NCI-H82 (cell line): ENCODE data around the gene OR2AP1.
"Not testable (repeated sequence)": the region's sequence is repeated elsewhere in the genome, so short reads cannot be mapped to it uniquely, and the experiment has no call there.

ENCODE experiments used
- DNase-seq: peaks from one replicate; lab custom pipeline; 2025; lab: John Stamatoyannopoulos, UW

OR2AP1 gene

GRCh38 chr12:55572168-55572567 is at the start of gene OR2AP1:
OR2AP1 (plus strand) TSS chr12:55572468; CDS start chr12:55574415, 1,947 bp downstream.
- DNase-seq: no peak

- DNase-seq: not testable (repeated sequence)
Measured at GRCh38 chr12:55548235-55548634, 24.0 kb upstream of the OR2AP1 start.

- DNase-seq: no peak
Measured at GRCh38 chr12:55548756-55549155, 23.5 kb upstream of the OR2AP1 start.

GRCh38 chr12:55549302-55549701 is 23.0 kb upstream of the OR2AP1 start, which contains the start of gene OR6C4:
OR6C4 (plus strand) TSS chr12:55549602; CDS start chr12:55551227, 1,625 bp downstream.
- no peak for DNase-seq

- DNase-seq: no peak
Measured at GRCh38 chr12:55554296-55554695, 18.0 kb upstream of the OR2AP1 start.

- DNase-seq: not testable (repeated sequence)
Measured at GRCh38 chr12:55570060-55570459, 2.2 kb upstream of the OR2AP1 start.

GRCh38 chr12:55570689-55571088 is 1.6 kb upstream of the OR2AP1 start:
- not testable (repeated sequence) for DNase-seq

GRCh38 chr12:55582066-55582465 is 9.8 kb downstream of the OR2AP1 start:
- no peak for DNase-seq

- no peak for DNase-seq
Measured at GRCh38 chr12:55585817-55586216, 13.5 kb downstream of the OR2AP1 start.

GRCh38 chr12:55590152-55590551 is 17.9 kb downstream of the OR2AP1 start:
- DNase-seq: peak; percentile 1

- no peak for DNase-seq
Measured at GRCh38 chr12:55607821-55608594, 35.7 kb downstream of the OR2AP1 start.

- DNase-seq: no peak
Measured at GRCh38 chr12:55610598-55610997, 38.3 kb downstream of the OR2AP1 start.

GRCh38 chr12:55612646-55613045 is 40.4 kb downstream of the OR2AP1 start:
- DNase-seq: no peak

GRCh38 chr12:55614764-55615163 is 42.5 kb downstream of the OR2AP1 start:
- DNase-seq: no peak

- DNase-seq: peak; percentile 94
Measured at GRCh38 chr12:55619354-55620138, 47.3 kb downstream of the OR2AP1 start.

- DNase-seq: no peak
Measured at GRCh38 chr12:55624056-55624455, 51.8 kb downstream of the OR2AP1 start.
